ENCODE data around the gene BACE2. TPM values are rescaled to one million over a fixed set of nuclear protein-coding genes. Genes with fewer than 3 reads are reported as not detected.
"Not testable (repeated sequence)": the region's sequence is repeated elsewhere in the genome, so short reads cannot be mapped to it uniquely, and the experiment has no call there.

The BACE2 gene
- total and polyA plus RNA-seq, 2 donors (not counting 3 experiments of a cell fraction or from before 2014, with no cell fraction given), result 113 to 184 TPM

DNA sequence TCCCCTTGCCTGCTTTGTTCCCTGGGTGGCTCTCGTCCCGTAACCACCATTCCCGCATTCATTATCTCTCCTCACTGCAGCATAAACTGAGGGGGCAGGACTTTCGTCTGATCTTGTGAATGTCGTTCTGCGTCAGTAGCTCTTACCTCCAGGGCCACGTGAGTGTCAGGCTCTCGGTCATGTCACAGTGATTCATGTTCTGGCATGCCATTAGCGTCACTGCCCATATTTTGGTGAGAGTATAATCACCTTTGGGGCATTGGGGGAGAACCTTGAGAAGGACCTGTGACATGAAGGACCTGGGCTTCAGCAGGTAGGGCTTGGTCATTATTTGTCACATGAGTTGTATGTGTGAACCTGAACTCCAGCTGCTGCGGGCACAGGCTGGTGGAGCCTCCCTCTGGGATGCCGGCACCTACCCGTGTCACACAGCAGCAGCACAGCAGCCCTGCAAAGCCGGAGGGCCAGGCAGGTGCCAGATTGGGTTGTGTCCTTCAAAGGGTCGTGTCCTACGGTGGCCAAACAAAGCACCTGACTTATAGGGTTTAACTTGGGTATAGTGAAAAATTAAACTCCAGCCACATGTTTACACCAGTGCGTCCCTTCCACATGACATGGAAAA is 68.5 kb downstream of the BACE2 start:
- CTCF ChIA-PET, result no interaction called here

GRCh38 chr21:41238081-41238796 is 70.3 kb downstream of the BACE2 start:
- H3K79me2 ChIP-seq (ENCODE audit: control insufficient read depth, insufficient read depth, low read length); intact Hi-C loops (cut with micrococcal nuclease); DNase-seq (ENCODE audit: low read depth, low spot score); BruUV-seq (replicated peaks); dilution Hi-C loops (cut with MboI; ENCODE audit: extremely low pct_ligation_motif_present, low sequenced_read_pairs); H2AFZ ChIP-seq (ENCODE audit: low read depth, low read length); H3K4me1 ChIP-seq (ENCODE audit: control insufficient read depth, extremely low read depth, insufficient read depth, low read length); H3K27ac ChIP-seq (ENCODE audit: insufficient read depth, low read depth, low read length); POLR2A ChIA-PET; H3K4me3 ChIP-seq (replicated peaks in 1 of 3; ENCODE audit: insufficient read depth in 1 of 3, low read depth in 1 of 3, low read length in 3 of 3); FAIRE-seq; H3K9ac ChIP-seq (replicated peaks; ENCODE audit: extremely low read depth, insufficient read depth, low read length); H3K9me1 ChIP-seq (replicated peaks; ENCODE audit: control insufficient read depth, extremely low read depth, insufficient read depth, low read length); H3K4me2 ChIP-seq (ENCODE audit: insufficient read depth, low read length); H3K27me3 ChIP-seq (ENCODE audit: control insufficient read depth in 2 of 2, insufficient read depth in 2 of 2, low read length in 2 of 2); H4K20me1 ChIP-seq (replicated peaks; ENCODE audit: control insufficient read depth, extremely low read depth, insufficient read depth, low read length); H3K9me3 ChIP-seq (replicated peaks; ENCODE audit: control insufficient read depth, insufficient read depth, low read length): not testable (repeated sequence)
- peaks cover 3 to 13% of the 10 kb centered on the region in 2 experiments for H3K36me3 ChIP-seq (ENCODE audit: control insufficient read depth in 2 of 2, extremely low read depth in 1 of 2, insufficient read depth in 2 of 2, low read length in 2 of 2)
- CTCF ChIA-PET, result interaction anchor here (1.3 kb wide), 1 partner anchor 9 kb away, joined by 3 read pairs; no protein-coding TSS in a partner anchor

More for the DNA sequence above, 68.5 kb downstream of the BACE2 start:
- Histone ChIP-seq H2AFZ (ENCODE audit: low read depth, low read length) (no peak overlapping the region), H3K4me2 (ENCODE audit: insufficient read depth, low read length) (no peak overlapping the region), H4K20me1 (replicated peaks; ENCODE audit: control insufficient read depth, extremely low read depth, insufficient read depth, low read length) (no peaks in the 10 kb centered on the region), H3K27ac (ENCODE audit: insufficient read depth, low read depth, low read length) (no peak overlapping the region), H3K4me1 (ENCODE audit: control insufficient read depth, extremely low read depth, insufficient read depth, low read length) (peaks cover 2% of the 10 kb centered on the region), H3K9ac (replicated peaks; ENCODE audit: extremely low read depth, insufficient read depth, low read length) (no peak overlapping the region), H3K9me1 (replicated peaks; ENCODE audit: control insufficient read depth, extremely low read depth, insufficient read depth, low read length) (no peaks in the 10 kb centered on the region), H3K79me2 (ENCODE audit: control insufficient read depth, insufficient read depth, low read length) (no peaks in the 10 kb centered on the region), H3K9me3 (replicated peaks; ENCODE audit: control insufficient read depth, insufficient read depth, low read length) (no peaks in the 10 kb centered on the region), H3K4me3 (replicated peaks in 1 of 3; ENCODE audit: insufficient read depth in 1 of 3, low read depth in 1 of 3, low read length in 3 of 3) (no peak overlapping the region), H3K36me3 (ENCODE audit: control insufficient read depth in 2 of 2, extremely low read depth in 1 of 2, insufficient read depth in 2 of 2, low read length in 2 of 2) (peaks cover 3 to 13% of the 10 kb centered on the region in 2 experiments), H3K27me3 (ENCODE audit: control insufficient read depth in 2 of 2, insufficient read depth in 2 of 2, low read length in 2 of 2) (no peaks in the 10 kb centered on the region)
- no TSS peak for BruUV-seq (replicated peaks)
- DNase-seq (ENCODE audit: low read depth, low spot score) (no peak), FAIRE-seq (no peak)
- POLR2A ChIA-PET, result no interaction called here
- TF ChIP-seq CTCF (IDR thresholded peaks at IDR 0.05; ENCODE audit: extremely low read depth in 1 of 2, insufficient read depth in 1 of 2, low read depth in 1 of 2, low read length in 2 of 2), result no peak
- TF ChIP-seq MYC (IDR thresholded peaks at IDR 0.05; ENCODE audit: low read depth, low read length), result no peak
- TF ChIP-seq, protein P1, sequence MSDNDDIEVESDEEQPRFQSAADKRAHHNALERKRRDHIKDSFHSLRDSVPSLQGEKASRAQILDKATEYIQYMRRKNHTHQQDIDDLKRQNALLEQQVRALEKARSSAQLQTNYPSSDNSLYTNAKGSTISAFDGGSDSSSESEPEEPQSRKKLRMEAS (IDR thresholded peaks at IDR 0.05; ENCODE audit: insufficient read depth, insufficient read length), result no peak
- no peak for TF ChIP-seq EZH2 (IDR thresholded peaks at IDR 0.05; ENCODE audit: borderline replicate concordance, low read depth, low read length, severe bottlenecking)
- no peak for TF ChIP-seq POLR2AphosphoS5 (IDR thresholded peaks at IDR 0.05; ENCODE audit: insufficient read depth, low read depth, low read length)
- no peak for TF ChIP-seq JUN (IDR thresholded peaks at IDR 0.05; ENCODE audit: borderline replicate concordance, insufficient read depth, insufficient read length, low read depth)
- no peak for TF ChIP-seq GATA2 (IDR thresholded peaks at IDR 0.05; ENCODE audit: insufficient read depth, insufficient read length, low read depth, low read length)
- no peak for TF ChIP-seq POLR2A (IDR thresholded peaks at IDR 0.05; ENCODE audit: low read depth, low read length)
- no peak for TF ChIP-seq FOS (IDR thresholded peaks at IDR 0.05; ENCODE audit: borderline replicate concordance, insufficient read depth, low read length)
- dilution Hi-C loops (cut with MboI; ENCODE audit: extremely low pct_ligation_motif_present, low sequenced_read_pairs) (no loop called here), intact Hi-C loops (cut with micrococcal nuclease) (no loop called here)
